OCI-LY7 (cell line): ENCODE results near the gene TSC22D2.

Experiments used
- EZH2phosphoT487 ChIP-seq: fragments of 200-600 bp; sonication (generic); IDR thresholded peaks from 2 replicates; pipeline ENCODE4 v1.6.1; 2018; ENCODE audit warnings: low read depth, borderline replicate concordance, mild to moderate bottlenecking, mixed run types, antibody characterized with exemption, low read length, moderate library complexity, mixed read lengths
- TF ChIP-seq, protein P1 (sequence below): fragments of 200-600 bp; sonication (generic); conservative IDR thresholded peaks from 2 replicates; pipeline ENCODE4 v1.5.1; 2014; ENCODE audit warnings: mild to moderate bottlenecking, antibody characterized with exemption, low read length, moderate library complexity, mixed read lengths

- TF ChIP-seq, protein P1, sequence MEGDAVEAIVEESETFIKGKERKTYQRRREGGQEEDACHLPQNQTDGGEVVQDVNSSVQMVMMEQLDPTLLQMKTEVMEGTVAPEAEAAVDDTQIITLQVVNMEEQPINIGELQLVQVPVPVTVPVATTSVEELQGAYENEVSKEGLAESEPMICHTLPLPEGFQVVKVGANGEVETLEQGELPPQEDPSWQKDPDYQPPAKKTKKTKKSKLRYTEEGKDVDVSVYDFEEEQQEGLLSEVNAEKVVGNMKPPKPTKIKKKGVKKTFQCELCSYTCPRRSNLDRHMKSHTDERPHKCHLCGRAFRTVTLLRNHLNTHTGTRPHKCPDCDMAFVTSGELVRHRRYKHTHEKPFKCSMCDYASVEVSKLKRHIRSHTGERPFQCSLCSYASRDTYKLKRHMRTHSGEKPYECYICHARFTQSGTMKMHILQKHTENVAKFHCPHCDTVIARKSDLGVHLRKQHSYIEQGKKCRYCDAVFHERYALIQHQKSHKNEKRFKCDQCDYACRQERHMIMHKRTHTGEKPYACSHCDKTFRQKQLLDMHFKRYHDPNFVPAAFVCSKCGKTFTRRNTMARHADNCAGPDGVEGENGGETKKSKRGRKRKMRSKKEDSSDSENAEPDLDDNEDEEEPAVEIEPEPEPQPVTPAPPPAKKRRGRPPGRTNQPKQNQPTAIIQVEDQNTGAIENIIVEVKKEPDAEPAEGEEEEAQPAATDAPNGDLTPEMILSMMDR, result no peak
- TF ChIP-seq EZH2phosphoT487, result no peak
Observed at GRCh38 chr3:150360966-150361365, 47.1 kb upstream of the TSC22D2 start.
